Lung (tissue), 12 donors: ENCODE results near the gene SNRPE. TPM values are rescaled to one million over a fixed set of nuclear protein-coding genes. Genes with fewer than 3 reads are reported as not detected.
A peak's percentile ranks its signal among the peaks of the same experiment; 100 is the strongest.

Experiments
- ATAC-seq: fragments of 200-7000 bp; cut with Tn5 transposase; one replicate; pipeline ENCODE4 v1.9.1; 2020; ENCODE audit warnings: moderate number of reproducible peaks; ENCODE audit not compliant: insufficient read depth, low FRiP score
- DNase-seq, 3 donors: peaks; one replicate each; pipeline ENCODE4 v3.0.0-alpha.2; 2013 to 2017
- H3K27ac ChIP-seq, 2 donors: one replicate each; pipeline ENCODE4 v1.5.1; 2013; ENCODE audit warnings: mild to moderate bottlenecking in 2 of 2, moderate library complexity in 2 of 2, control low read depth in 1 of 2, inconsistent platforms in 1 of 2, low read depth in 1 of 2, low read length in 1 of 2
- H3K27me3 ChIP-seq, 3 donors: one replicate each; pipeline ENCODE4 v1.5.1; 2013; ENCODE audit warnings: low read length in 2 of 3; ENCODE audit not compliant: control insufficient read depth in 3 of 3, insufficient read depth in 3 of 3
- H3K36me3 ChIP-seq, 4 donors: one replicate each; pipeline ENCODE4 v1.5.1; 2013; ENCODE audit warnings: low read length in 4 of 4, mild to moderate bottlenecking in 1 of 4, moderate library complexity in 1 of 4; ENCODE audit not compliant: control insufficient read depth in 4 of 4, insufficient read depth in 4 of 4
- H3K4me1 ChIP-seq, 5 donors: one replicate each; pipeline ENCODE4 v1.5.1; 2013; ENCODE audit warnings: low read length in 5 of 5, mild to moderate bottlenecking in 2 of 5, moderate library complexity in 1 of 5; ENCODE audit not compliant: control insufficient read depth in 5 of 5, insufficient read depth in 5 of 5
- H3K4me3 ChIP-seq: one replicate; pipeline ENCODE4 v1.5.1; 2013; ENCODE audit warnings: mild to moderate bottlenecking, control low read depth, moderate library complexity
- H3K9ac ChIP-seq, 2 donors: one replicate each; pipeline ENCODE4 v1.5.1; 2013; ENCODE audit warnings: low read length in 2 of 2, control low read depth in 1 of 2; ENCODE audit not compliant: insufficient read depth in 1 of 2
- H3K9me3 ChIP-seq, 4 donors: one replicate each; pipeline ENCODE4 v1.5.1; 2013; ENCODE audit warnings: low read length in 3 of 4, mild to moderate bottlenecking in 1 of 4, moderate library complexity in 1 of 4; ENCODE audit not compliant: control insufficient read depth in 4 of 4, insufficient read depth in 3 of 4
- CTCF ChIP-seq: IDR thresholded peaks from 2 replicates; pipeline ENCODE4 v1.5.1; 2012; ENCODE audit warnings: mild to moderate bottlenecking; ENCODE audit errors: control extremely low read depth, extremely low read depth
- WGBS, 2 donors: extraction: QIAGEN DNeasy Blood & Tissue Kit; methylation state at CpG; one replicate each; pipeline ENCODE4 v1.1.7; 2013; 5-methylcytosine and 5-hydroxymethylcytosine counted together
- polyA plus RNA-seq, 2 donors: library from polyadenylated mRNA; stranded (reverse); fragments of 200-250 nt; gene quantifications; one replicate each; pipeline ENCODE4 v1.2.1, GENCODE V29; 2013
- total RNA-seq, 2 donors: library from RNA; depleted of rRNA in 1 of 2; stranded (reverse); fragments of >200 nt in 1 of 2; gene quantifications; one replicate each; pipeline ENCODE4 v1.2.1, GENCODE V29; 2014 to 2021
- donor health status: control.
- donor health status: control.
- donor health status: Bipolar disorder and iron deficiency.
- donor health status: healthy.
- donor health status: DM: yes; HTN: yes; CAD: no.

SNRPE gene
- total and polyA plus RNA-seq, 4 donors, result 43.4 to 109 (median 84.9) TPM

GRCh38 chr1:203880606-203881005, 19.2 kb downstream of the SNRPE start:
- no peak overlapping the region for H3K9ac ChIP-seq

GRCh38 chr1:203888807-203889251, 27.4 kb downstream of the SNRPE start:
- Histone ChIP-seq H3K9me3 (no peaks in the 10 kb centered on the region), H3K36me3 (no peaks in the 10 kb centered on the region), H3K27ac (no peak overlapping the region), H3K4me1 (no peaks in the 10 kb centered on the region), H3K9ac (no peak overlapping the region), H3K27me3 (no peaks in the 10 kb centered on the region), H3K4me3 (no peak overlapping the region)
- peak in 1 of 3 donors; percentile 8 for DNase-seq
- no peak for TF ChIP-seq CTCF
- no peak for ATAC-seq

More at GRCh38 chr1:203880606-203881005, 19.2 kb downstream of the SNRPE start:
- Histone ChIP-seq H3K27ac (no peak overlapping the region), H3K36me3 (peaks cover 0 to 3% (median 0%) of the 10 kb centered on the region in 4 donors), H3K27me3 (no peaks in the 10 kb centered on the region), H3K4me1 (peaks cover 0 to 5% (median 0%) of the 10 kb centered on the region in 5 donors), H3K4me3 (no peak overlapping the region), H3K9me3 (no peaks in the 10 kb centered on the region)
- no peak for ATAC-seq
- TF ChIP-seq CTCF, result no peak
- DNase-seq, result no peak
- WGBS, 2 donors, result 97 to 100% methylated on average over 5 of the region's 5 CpGs

- Histone ChIP-seq H3K4me1 (no peaks in the 10 kb centered on the region), H3K4me3 (no peak overlapping the region), H3K9me3 (no peaks in the 10 kb centered on the region), H3K27ac (no peak overlapping the region), H3K27me3 (no peaks in the 10 kb centered on the region), H3K9ac (no peak overlapping the region), H3K36me3 (no peaks in the 10 kb centered on the region)
- no peak for ATAC-seq
- TF ChIP-seq CTCF, result no peak
- 73 to 84% methylated on average over 2 of the region's 2 CpGs for WGBS, 2 donors
- no peak for DNase-seq
Observed at GRCh38 chr1:203891950-203892349, 30.6 kb downstream of the SNRPE start.
